PC-9 (cell line): ENCODE measurements around the gene RAB19. TPM values are rescaled to one million over a fixed set of nuclear protein-coding genes. Genes with fewer than 3 reads are reported as not detected.

Experiments
- BruUV-seq: library from RNA; stranded (reverse); fragments of 400-500 nt; replicated peaks from 2 replicates; lab custom pipeline; 2021; lab: Mats Ljungman, UMichigan
- CTCF ChIA-PET: fragments of 300-600 bp; sonication (Branson Sonifier 250); formaldehyde crosslinking; loops from one replicate; lab custom pipeline; 2022; ENCODE audit warnings: antibody characterized with exemption; lab: Charles Lee
- POLR2A ChIA-PET: fragments of 300-600 bp; sonication (Branson Sonifier 250); formaldehyde crosslinking; loops from one replicate; lab custom pipeline; 2022; ENCODE audit warnings: antibody characterized with exemption; ENCODE audit not compliant: unreplicated experiment; lab: Charles Lee
- DNase-seq, 2 experiments: peaks; one replicate each; pipeline versions ENCODE4 v3.0.0 to v3.0.0-alpha.2; 2015 to 2022; ENCODE audit warnings: mixed read lengths in 1 of 2
- H2AFZ ChIP-seq: fragments of 200-600 bp; sonication (generic); 2 replicates; pipeline ENCODE4 v1.8.1; 2017; ENCODE audit warnings: antibody characterized with exemption
- H3F3A ChIP-seq: fragments of 200-600 bp; sonication (generic); 2 replicates; pipeline ENCODE4 v1.8.1; 2017; ENCODE audit warnings: antibody characterized with exemption, mild to moderate bottlenecking, low read depth; ENCODE audit not compliant: insufficient read depth
- H3K27ac ChIP-seq: fragments of 200-600 bp; sonication (generic); 2 replicates; pipeline ENCODE4 v1.6.1; 2016; ENCODE audit warnings: mixed run types
- H3K27me3 ChIP-seq: fragments of 200-600 bp; sonication (generic); 2 replicates; pipeline ENCODE4 v1.6.1; 2016; ENCODE audit warnings: low read depth, mixed run types; ENCODE audit not compliant: insufficient read depth
- H3K36me3 ChIP-seq: fragments of 200-600 bp; sonication (generic); 2 replicates; pipeline ENCODE4 v1.6.1; 2016; ENCODE audit warnings: low read depth, mixed run types
- H3K4me1 ChIP-seq: fragments of 200-600 bp; sonication (generic); replicated peaks from 2 replicates; pipeline ENCODE4 v1.6.1; 2016; ENCODE audit warnings: mixed run types; ENCODE audit not compliant: insufficient read depth
- H3K4me2 ChIP-seq: fragments of 200-600 bp; sonication (generic); 2 replicates; pipeline ENCODE4 v1.6.1; 2017; ENCODE audit warnings: mixed run types
- H3K4me3 ChIP-seq: fragments of 200-600 bp; sonication (generic); 2 replicates; pipeline ENCODE4 v1.6.1; 2016; ENCODE audit warnings: mixed run types
- H3K79me2 ChIP-seq: fragments of 200-600 bp; sonication (generic); 2 replicates; pipeline ENCODE4 v1.6.1; 2017; ENCODE audit warnings: low read depth, mixed run types
- H3K9me2 ChIP-seq: fragments of 200-600 bp; sonication (generic); 2 replicates; pipeline ENCODE4 v1.8.1; 2017; ENCODE audit warnings: mild to moderate bottlenecking; ENCODE audit not compliant: insufficient read depth
- H3K9me3 ChIP-seq: fragments of 200-600 bp; sonication (generic); 2 replicates; pipeline ENCODE4 v1.8.1; 2016; ENCODE audit warnings: low read depth; ENCODE audit not compliant: insufficient read depth
- H4K20me1 ChIP-seq: fragments of 200-600 bp; sonication (generic); 2 replicates; pipeline ENCODE4 v1.8.1; 2017; ENCODE audit not compliant: insufficient read depth
- EZH2 ChIP-seq: fragments of 200-600 bp; sonication (generic); IDR thresholded peaks from 2 replicates; pipeline ENCODE4 v1.8.0; 2017; ENCODE audit warnings: antibody characterized with exemption, low read depth
- intact Hi-C: fragments of 100-400 bp; cut with micrococcal nuclease; formaldehyde crosslinking; loops from one replicate; pipeline ENCODE4 v1.10.0; 2022; ENCODE audit not compliant: unreplicated experiment
- total RNA-seq: library from RNA; stranded (reverse); gene quantifications from 2 replicates; pipeline ENCODE4 v1.2.3, GENCODE V29; 2021
- TF ChIP-seq, protein P1 (sequence below): fragments of 200-600 bp; sonication (generic); conservative IDR thresholded peaks from 2 replicates; pipeline ENCODE4 v1.6.1; 2017; ENCODE audit warnings: mixed run types, antibody characterized with exemption, mild to moderate bottlenecking, moderate library complexity

Gene RAB19
- total RNA-seq, 1 experiment from 2014 or later, result 9.1 TPM

- H2AFZ ChIP-seq, result no peak overlapping the region
- no peaks in the 10 kb centered on the region for H3K9me2 ChIP-seq
- H3K27me3 ChIP-seq, result no peaks in the 10 kb centered on the region
- intact Hi-C loops, result no loop called here
- H3K4me1 ChIP-seq, result no peaks in the 10 kb centered on the region
- ChIA-PET CTCF (interaction anchor here (0.7 kb wide), 1 partner anchor 14 kb away, joined by 5 read pairs; no protein-coding TSS in a partner anchor), POLR2A (no interaction called here)
- H4K20me1 ChIP-seq, result no peaks in the 10 kb centered on the region
- H3K4me3 ChIP-seq, result no peak overlapping the region
- no peak overlapping the region for H3K4me2 ChIP-seq
- H3F3A ChIP-seq, result no peaks in the 10 kb centered on the region
- no peak overlapping the region for H3K27ac ChIP-seq
- TF ChIP-seq EZH2, result no peak
- TF ChIP-seq, protein P1, sequence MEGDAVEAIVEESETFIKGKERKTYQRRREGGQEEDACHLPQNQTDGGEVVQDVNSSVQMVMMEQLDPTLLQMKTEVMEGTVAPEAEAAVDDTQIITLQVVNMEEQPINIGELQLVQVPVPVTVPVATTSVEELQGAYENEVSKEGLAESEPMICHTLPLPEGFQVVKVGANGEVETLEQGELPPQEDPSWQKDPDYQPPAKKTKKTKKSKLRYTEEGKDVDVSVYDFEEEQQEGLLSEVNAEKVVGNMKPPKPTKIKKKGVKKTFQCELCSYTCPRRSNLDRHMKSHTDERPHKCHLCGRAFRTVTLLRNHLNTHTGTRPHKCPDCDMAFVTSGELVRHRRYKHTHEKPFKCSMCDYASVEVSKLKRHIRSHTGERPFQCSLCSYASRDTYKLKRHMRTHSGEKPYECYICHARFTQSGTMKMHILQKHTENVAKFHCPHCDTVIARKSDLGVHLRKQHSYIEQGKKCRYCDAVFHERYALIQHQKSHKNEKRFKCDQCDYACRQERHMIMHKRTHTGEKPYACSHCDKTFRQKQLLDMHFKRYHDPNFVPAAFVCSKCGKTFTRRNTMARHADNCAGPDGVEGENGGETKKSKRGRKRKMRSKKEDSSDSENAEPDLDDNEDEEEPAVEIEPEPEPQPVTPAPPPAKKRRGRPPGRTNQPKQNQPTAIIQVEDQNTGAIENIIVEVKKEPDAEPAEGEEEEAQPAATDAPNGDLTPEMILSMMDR, result no peak
- no peak for DNase-seq
- H3K36me3 ChIP-seq, result no peaks in the 10 kb centered on the region
- BruUV-seq, result no TSS peak
- H3K79me2 ChIP-seq, result no peaks in the 10 kb centered on the region
- no peaks in the 10 kb centered on the region for H3K9me3 ChIP-seq
These were observed 19.6 kb downstream of the RAB19 start for GRCh38 chr7:140423501-140423900.

DNA sequence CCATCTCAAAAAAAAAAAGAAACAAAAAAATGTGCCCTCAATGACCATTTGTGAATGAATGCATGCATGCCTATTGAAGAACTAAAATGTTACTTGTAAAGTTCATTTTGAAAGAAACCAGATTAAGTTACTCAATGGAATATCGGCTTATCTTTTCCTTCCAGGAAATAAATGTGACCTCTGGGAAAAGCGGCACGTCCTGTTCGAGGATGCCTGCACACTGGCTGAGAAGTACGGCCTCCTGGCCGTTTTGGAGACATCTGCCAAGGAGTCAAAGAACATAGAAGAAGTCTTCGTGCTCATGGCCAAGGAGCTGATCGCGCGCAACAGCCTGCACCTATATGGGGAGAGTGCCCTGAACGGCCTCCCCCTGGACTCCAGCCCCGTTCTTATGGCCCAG is 21.9 kb downstream of the RAB19 start:
- H2AFZ ChIP-seq, result no peak overlapping the region
- POLR2A ChIA-PET, result no interaction called here
- no peak overlapping the region for H3K4me2 ChIP-seq
- H3K27ac ChIP-seq, result no peak overlapping the region
- no peaks in the 10 kb centered on the region for H4K20me1 ChIP-seq
- intact Hi-C loops, result no loop called here
- TF ChIP-seq EZH2, result no peak
- TF ChIP-seq, protein P1, result no peak
- no peaks in the 10 kb centered on the region for H3K27me3 ChIP-seq
- no peak for DNase-seq
- H3K4me3 ChIP-seq, result no peak overlapping the region
- no TSS peak for BruUV-seq
- no peaks in the 10 kb centered on the region for H3F3A ChIP-seq
- H3K9me3 ChIP-seq, result no peaks in the 10 kb centered on the region
- no peaks in the 10 kb centered on the region for H3K79me2 ChIP-seq
- no peaks in the 10 kb centered on the region for H3K9me2 ChIP-seq
- H3K36me3 ChIP-seq, result no peaks in the 10 kb centered on the region
- CTCF ChIA-PET, result no interaction called here
- no peaks in the 10 kb centered on the region for H3K4me1 ChIP-seq

GRCh38 chr7:140426130-140426529 is 22.3 kb downstream of the RAB19 start:
- Histone ChIP-seq H3K9me3 (no peaks in the 10 kb centered on the region), H2AFZ (no peak overlapping the region), H3K4me1 (no peaks in the 10 kb centered on the region), H4K20me1 (no peaks in the 10 kb centered on the region), H3K9me2 (no peaks in the 10 kb centered on the region), H3K36me3 (no peaks in the 10 kb centered on the region), H3K27ac (no peak overlapping the region), H3K4me3 (no peak overlapping the region), H3K4me2 (no peak overlapping the region), H3K79me2 (no peaks in the 10 kb centered on the region), H3F3A (no peaks in the 10 kb centered on the region), H3K27me3 (no peaks in the 10 kb centered on the region)
- TF ChIP-seq, protein P1, result no peak
- no peak for TF ChIP-seq EZH2
- no TSS peak for BruUV-seq
- ChIA-PET CTCF (no interaction called here), POLR2A (no interaction called here)
- no peak for DNase-seq
- intact Hi-C loops, result no loop called here
